Chondrocyte (in vitro differentiated cells): ENCODE measurements around the gene CD300LG. TPM values are rescaled to one million over a fixed set of nuclear protein-coding genes. Genes with fewer than 3 reads are reported as not detected.

Experiments used
- DNase-seq: peaks from one replicate; pipeline ENCODE4 v3.0.0; 2021; ENCODE audit warnings: mixed read lengths, low spot score
- H3K27ac Mint-ChIP-seq: one replicate; pipeline ENCODE4 v1.8.0; 2021; ENCODE audit warnings: mild to moderate bottlenecking, moderate library complexity, mixed read lengths; ENCODE audit not compliant: unreplicated experiment
- H3K27me3 Mint-ChIP-seq: 2 replicates; pipeline ENCODE4 v1.8.0; 2021; ENCODE audit warnings: low read depth, mixed read lengths
- H3K36me3 Mint-ChIP-seq: 2 replicates; pipeline ENCODE4 v1.8.0; 2021; ENCODE audit warnings: low read depth, mixed read lengths
- H3K4me1 Mint-ChIP-seq: 2 replicates; pipeline ENCODE4 v1.8.0; 2021; ENCODE audit warnings: low read depth, mild to moderate bottlenecking, mixed read lengths
- H3K4me3 Mint-ChIP-seq: one replicate; pipeline ENCODE4 v1.8.0; 2021; ENCODE audit warnings: mild to moderate bottlenecking, moderate library complexity, mixed read lengths; ENCODE audit not compliant: unreplicated experiment
- H3K9me3 Mint-ChIP-seq: 2 replicates; pipeline ENCODE4 v1.8.0; 2021; ENCODE audit warnings: low read depth, mixed read lengths
- CTCF ChIP-seq: fragments of 200-600 bp; sonication (generic); IDR thresholded peaks from 2 replicates; pipeline ENCODE4 v1.5.0; 2021; ENCODE audit warnings: antibody characterized with exemption, mild to moderate bottlenecking, moderate library complexity
- total RNA-seq: library from RNA; stranded (reverse); gene quantifications from 3 replicates; pipeline ENCODE4 v1.2.1, GENCODE V29; 2021

Gene CD300LG
- total RNA-seq, 1 donor from 2014 or later: not detected

- no peak for DNase-seq
- Mint-ChIP-seq H3K4me3 (no peak overlapping the region), H3K9me3 (no peaks in the 10 kb centered on the region), H3K36me3 (no peaks in the 10 kb centered on the region), H3K27me3 (peaks cover 16% of the 10 kb centered on the region), H3K4me1 (no peaks in the 10 kb centered on the region), H3K27ac (no peak overlapping the region)
- TF ChIP-seq CTCF: no peak
Observed at GRCh38 chr17:43854498-43854897, 7.5 kb downstream of the CD300LG start.

GRCh38 chr17:43855061-43855460 lies 8.1 kb downstream of the CD300LG start:
- no peaks in the 10 kb centered on the region for H3K9me3 Mint-ChIP-seq
- no peaks in the 10 kb centered on the region for H3K36me3 Mint-ChIP-seq
- DNase-seq: no peak
- H3K27ac Mint-ChIP-seq: no peak overlapping the region
- no peaks in the 10 kb centered on the region for H3K4me1 Mint-ChIP-seq
- TF ChIP-seq CTCF: no peak
- H3K27me3 Mint-ChIP-seq: peaks cover 16% of the 10 kb centered on the region
- H3K4me3 Mint-ChIP-seq: no peak overlapping the region

GRCh38 chr17:43856141-43856540 lies 9.2 kb downstream of the CD300LG start:
- H3K27ac Mint-ChIP-seq: no peak overlapping the region
- H3K4me3 Mint-ChIP-seq: no peak overlapping the region
- peaks cover 16% of the 10 kb centered on the region for H3K27me3 Mint-ChIP-seq
- no peak for TF ChIP-seq CTCF
- no peaks in the 10 kb centered on the region for H3K36me3 Mint-ChIP-seq
- H3K9me3 Mint-ChIP-seq: no peaks in the 10 kb centered on the region
- no peak for DNase-seq
- no peaks in the 10 kb centered on the region for H3K4me1 Mint-ChIP-seq

- Mint-ChIP-seq H3K4me1 (no peaks in the 10 kb centered on the region), H3K4me3 (no peak overlapping the region), H3K36me3 (no peaks in the 10 kb centered on the region), H3K9me3 (no peaks in the 10 kb centered on the region), H3K27ac (no peak overlapping the region), H3K27me3 (peaks cover 13% of the 10 kb centered on the region)
- no peak for TF ChIP-seq CTCF
- no peak for DNase-seq
Observed at GRCh38 chr17:43857141-43857540, 10.2 kb downstream of the CD300LG start.

GRCh38 chr17:43857957-43858600 lies 11.1 kb downstream of the CD300LG start:
- H3K4me1 Mint-ChIP-seq: no peaks in the 10 kb centered on the region
- H3K36me3 Mint-ChIP-seq: no peaks in the 10 kb centered on the region
- H3K27ac Mint-ChIP-seq: no peak overlapping the region
- no peak for DNase-seq
- no peak overlapping the region for H3K4me3 Mint-ChIP-seq
- TF ChIP-seq CTCF: no peak
- peaks cover 10% of the 10 kb centered on the region for H3K27me3 Mint-ChIP-seq
- H3K9me3 Mint-ChIP-seq: no peaks in the 10 kb centered on the region
